GM19372 (cell line): ENCODE results near the gene TUBB1.
A peak's percentile ranks its signal among the peaks of the same experiment; 100 is the strongest.
"Not testable (repeated sequence)": the region's sequence is repeated elsewhere in the genome, so short reads cannot be mapped to it uniquely, and the experiment has no call there.

Source experiments
- ATAC-seq: cut with Tn5 transposase; IDR thresholded peaks from one replicate; pipeline ENCODE4 v1.9.1; 2021; ENCODE audit warnings: mild to moderate bottlenecking, low read depth, moderate library complexity; ENCODE audit not compliant: unreplicated experiment

TUBB1 gene

DNA sequence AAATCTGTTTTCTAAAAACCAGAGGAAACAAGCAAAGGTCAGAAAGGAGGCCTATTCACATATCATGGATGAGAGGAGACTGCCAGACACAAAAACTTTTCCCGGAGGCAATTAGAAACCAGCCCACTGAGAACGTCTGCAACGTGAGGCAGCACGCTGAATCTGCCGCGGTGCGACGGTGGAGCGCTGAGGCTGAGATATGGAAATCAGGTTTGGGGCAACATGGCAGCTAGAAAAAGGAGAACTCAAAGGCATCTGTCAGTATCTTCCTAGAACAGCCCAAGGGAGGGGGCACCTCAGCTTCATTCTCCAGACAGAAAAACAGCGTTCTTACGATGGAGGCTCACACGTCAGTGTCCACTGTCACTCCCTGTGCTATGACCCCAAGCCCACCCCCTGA, 18.2 kb downstream of the TUBB1 start:
- ATAC-seq = no peak

DNA sequence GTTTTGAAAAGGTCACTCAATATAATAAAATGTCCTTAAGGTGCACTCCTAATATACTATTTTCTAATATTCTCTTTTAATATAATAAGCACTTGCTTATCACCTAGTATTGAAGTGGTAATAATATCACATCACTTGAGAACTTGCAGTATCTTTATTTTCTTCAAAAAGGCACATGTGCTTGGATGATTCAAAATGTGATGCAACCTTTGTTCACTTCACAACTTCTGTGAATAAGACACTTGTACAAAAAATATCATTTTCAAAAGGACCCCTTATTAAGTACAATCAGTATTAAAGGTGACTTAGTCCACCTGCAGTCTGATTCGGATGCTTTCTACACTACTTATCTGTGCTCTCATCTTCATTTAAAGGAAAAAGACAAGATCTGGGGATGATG, 20.0 kb downstream of the TUBB1 start:
- no peak for ATAC-seq

- ATAC-seq = no peak
Observed at GRCh38 chr20:59040667-59041066, 21.4 kb downstream of the TUBB1 start.

- ATAC-seq = not testable (repeated sequence)
Observed at GRCh38 chr20:59041487-59041886, 22.3 kb downstream of the TUBB1 start.

GRCh38 chr20:59042151-59042795, 23.0 kb downstream of the TUBB1 start, which contains the start of gene PRELID3B:
Gene PRELID3B (minus strand): TSS chr20:59042786. CDS start chr20:59042730, 56 bp downstream.
- peak; percentile 35 for ATAC-seq

GRCh38 chr20:59042796-59043631, 23.8 kb downstream of the TUBB1 start:
- peak; percentile 94 for ATAC-seq

DNA sequence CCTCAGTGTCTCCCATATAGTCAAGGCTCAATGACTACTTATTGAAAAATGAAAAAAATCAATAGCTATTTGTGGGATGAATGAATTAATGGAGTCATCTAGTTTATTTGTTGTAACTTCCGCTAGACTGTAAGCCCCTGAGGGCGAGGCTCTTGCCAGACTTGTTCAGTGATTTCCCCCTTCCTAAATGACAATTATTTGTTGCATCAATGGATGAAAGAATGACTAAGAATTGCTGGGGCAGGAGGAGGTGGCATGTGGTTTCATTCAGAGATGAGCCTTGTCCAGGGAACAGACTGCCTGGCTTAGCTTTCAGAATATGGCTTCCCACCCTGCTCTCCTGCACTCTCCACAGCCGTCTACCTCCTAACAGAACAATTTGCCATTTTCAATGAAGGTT, 24.5 kb downstream of the TUBB1 start:
- no peak for ATAC-seq

GRCh38 chr20:59044295-59044694, 25.1 kb downstream of the TUBB1 start:
- no peak for ATAC-seq

DNA sequence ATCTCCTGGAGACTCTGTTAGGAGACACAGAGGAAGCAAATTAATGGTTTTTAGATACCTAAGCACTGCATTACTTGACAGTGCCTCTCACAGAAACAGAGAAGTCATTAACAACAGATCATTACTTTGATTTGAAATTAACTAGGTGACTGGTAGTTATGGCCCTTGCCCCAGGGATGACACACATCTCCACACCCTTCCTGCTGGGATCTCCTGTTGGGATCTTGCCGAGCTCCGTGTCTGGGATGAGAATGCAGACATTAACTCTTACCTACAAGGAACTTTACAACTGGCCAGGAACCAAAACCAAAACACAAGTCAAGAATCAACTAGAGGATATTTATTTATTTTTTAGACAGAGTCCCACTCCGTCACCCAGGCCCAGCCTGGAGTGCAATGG, 25.6 kb downstream of the TUBB1 start:
- ATAC-seq = no peak

GRCh38 chr20:59046862-59047261, 27.6 kb downstream of the TUBB1 start:
- ATAC-seq = no peak

DNA sequence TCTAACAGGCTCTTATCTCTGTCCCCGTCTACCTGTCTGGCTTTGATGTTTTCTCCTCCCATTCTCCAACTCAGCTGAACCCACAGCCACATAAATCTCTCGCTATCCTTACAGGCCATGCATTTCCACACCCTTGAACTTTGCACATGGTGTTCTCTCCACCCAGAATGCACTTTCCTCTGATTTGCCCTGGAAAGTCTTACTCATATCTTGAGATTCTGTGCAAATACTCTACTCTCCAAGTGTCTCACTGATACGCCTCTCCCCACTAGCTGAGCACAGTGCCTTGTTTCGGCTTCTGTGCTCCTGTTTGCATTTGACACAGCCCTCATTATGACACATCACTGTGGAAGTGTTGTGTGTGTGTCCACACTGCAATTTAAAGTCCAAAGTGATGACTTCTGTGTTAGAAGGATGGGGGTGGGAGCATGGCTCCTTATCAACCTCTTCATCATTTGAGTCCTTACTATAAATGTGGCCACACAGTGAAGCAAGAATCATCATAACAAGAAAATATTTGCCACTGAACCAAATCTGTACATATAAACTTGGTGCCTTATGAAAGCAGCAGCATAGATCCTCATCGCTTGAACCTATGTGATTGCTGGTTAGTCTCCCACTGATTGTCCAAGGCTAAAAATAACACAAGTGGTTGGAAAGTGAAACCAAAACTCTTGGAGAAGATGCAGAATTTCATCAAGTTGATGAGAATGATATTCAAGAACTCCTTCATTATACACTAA, 28.9 kb downstream of the TUBB1 start:
- no peak for ATAC-seq

DNA sequence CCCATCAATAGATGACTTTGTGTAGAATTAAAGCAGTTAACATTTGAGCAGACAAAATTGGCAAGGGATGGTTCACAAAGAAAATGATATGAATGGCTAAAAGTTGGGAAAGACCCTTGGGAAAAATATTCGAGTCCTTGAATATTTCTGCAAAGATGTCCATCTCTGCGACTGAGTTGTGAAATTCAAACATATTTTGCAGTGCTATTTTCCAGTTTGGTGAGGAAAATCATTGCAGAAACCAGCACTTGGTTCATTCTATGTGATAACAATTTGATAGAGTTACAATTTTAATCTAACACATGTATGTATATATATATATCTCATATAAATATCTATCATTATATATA, 29.4 kb downstream of the TUBB1 start:
- no peak for ATAC-seq

GRCh38 chr20:59050437-59050836, 31.2 kb downstream of the TUBB1 start:
- no peak for ATAC-seq

DNA sequence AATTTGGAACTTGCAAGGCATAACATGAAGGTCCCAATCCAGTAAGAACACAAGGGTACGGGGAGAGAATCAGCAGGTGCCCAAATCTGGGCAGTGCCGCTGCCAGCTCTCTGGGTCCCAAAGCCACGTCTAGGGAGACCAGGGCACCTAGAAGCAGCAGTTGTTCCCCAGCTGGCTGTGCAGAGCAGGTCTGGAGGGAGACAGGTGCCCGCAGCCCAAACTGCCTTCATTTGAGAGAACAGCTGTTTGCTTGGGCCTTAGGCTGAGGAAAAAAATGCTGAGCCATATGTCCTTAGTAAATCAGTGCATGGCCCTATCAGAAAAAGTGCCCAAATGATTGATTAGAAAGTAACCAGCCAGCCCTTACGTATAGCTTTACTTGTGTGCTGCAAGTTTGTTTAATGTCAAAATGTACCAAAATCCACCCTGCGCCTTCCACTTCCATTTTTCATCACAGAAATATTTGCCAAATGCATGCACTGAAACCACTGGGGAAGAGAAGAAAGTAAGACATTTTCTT, 32.5 kb downstream of the TUBB1 start:
- ATAC-seq = no peak

GRCh38 chr20:59055302-59055701, 36.1 kb downstream of the TUBB1 start:
- ATAC-seq = no peak

DNA sequence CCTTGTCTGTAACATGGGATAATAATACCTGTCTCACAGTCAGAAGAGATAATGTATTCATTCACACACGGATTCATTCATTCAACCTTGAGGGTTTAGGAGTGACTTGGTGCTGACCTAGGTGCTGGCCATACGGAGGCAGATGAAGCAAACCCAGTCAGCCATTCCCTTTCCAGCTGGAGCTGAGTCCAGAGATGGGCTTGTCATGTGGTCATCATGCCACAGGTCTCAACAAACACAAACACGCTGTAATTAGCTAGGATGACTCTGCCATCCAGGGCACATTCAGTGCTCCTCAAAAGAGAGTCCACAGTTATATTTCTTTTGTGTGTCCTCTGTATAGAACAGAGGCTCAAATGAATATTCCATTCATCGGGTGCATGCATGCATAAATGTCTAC, 42.9 kb downstream of the TUBB1 start:
- ATAC-seq = no peak

- ATAC-seq = no peak
Observed at GRCh38 chr20:59063358-59064213, 44.4 kb downstream of the TUBB1 start.

- no peak for ATAC-seq
Observed at GRCh38 chr20:59064214-59064722, 45.0 kb downstream of the TUBB1 start.

GRCh38 chr20:59068534-59068933, 49.3 kb downstream of the TUBB1 start:
- ATAC-seq = no peak

GRCh38 chr20:59069026-59069425, 49.8 kb downstream of the TUBB1 start:
- no peak for ATAC-seq
